Mucosa of gallbladder (tissue), 1 donor: ENCODE measurements around the gene ANAPC10. TPM values are rescaled to one million over a fixed set of nuclear protein-coding genes. Genes with fewer than 3 reads are reported as not detected.
"Not testable (repeated sequence)": the region's sequence is repeated elsewhere in the genome, so short reads cannot be mapped to it uniquely, and the experiment has no call there.

ENCODE experiments used
- DNase-seq: peaks from one replicate; pipeline ENCODE4 v3.0.0-alpha.2; 2020; ENCODE audit warnings: low spot score
- total RNA-seq: library from RNA; stranded (reverse); gene quantifications from one replicate; pipeline ENCODE4 v1.2.1, GENCODE V29; 2021
- donor health status: DM: no; HTN: no; CAD: no.

The ANAPC10 gene, protein sequence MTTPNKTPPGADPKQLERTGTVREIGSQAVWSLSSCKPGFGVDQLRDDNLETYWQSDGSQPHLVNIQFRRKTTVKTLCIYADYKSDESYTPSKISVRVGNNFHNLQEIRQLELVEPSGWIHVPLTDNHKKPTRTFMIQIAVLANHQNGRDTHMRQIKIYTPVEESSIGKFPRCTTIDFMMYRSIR
- total RNA-seq, result 13.6 TPM

DNA sequence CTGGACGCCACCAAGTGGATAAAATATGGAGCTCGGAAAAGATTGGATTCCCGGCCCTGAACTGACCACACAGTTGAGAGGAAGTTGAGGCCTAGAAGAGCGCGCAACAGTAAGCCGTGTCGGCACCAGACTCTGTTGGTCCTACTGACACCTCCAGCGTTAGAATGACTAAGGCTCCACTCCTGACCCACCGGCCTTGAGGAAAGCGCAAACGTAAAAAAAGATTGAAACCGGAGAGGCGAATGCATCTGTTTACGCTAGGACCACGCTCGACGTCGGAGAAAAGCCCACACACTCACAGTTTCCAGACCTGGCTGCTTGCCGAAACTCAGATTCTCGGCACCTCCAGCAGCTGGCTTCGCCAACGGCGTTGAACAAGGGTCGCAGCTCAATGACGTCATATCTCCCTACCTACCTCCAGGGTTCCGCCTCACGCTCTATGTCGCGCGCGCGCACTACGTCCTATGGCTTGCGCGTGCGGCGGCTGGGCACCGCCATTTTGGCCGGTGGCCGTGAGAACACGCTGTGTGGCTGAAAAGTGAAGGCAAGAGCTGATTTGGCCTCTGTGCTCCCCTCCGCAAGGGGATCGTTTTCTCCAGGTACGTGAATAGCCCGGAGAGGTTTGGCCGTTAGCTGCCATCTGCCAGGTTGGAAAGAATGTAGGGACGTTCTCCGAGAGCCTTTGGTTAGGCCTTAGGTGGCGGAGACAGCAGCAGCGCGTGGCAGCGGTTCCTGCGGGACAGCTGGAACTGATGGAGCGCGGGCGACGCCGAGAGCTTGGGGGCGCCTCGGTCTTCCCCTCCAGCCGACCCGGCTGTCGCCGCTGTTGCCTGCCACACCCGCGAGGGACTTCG lies at the start of gene ANAPC10, which contains the start of gene ABCE1:
TSS of gene ANAPC10 (minus strand) at position 376 of the 854 bp plus-strand sequence. CDS start 2,097 bp downstream, outside the sequence.
TSS of gene ABCE1 (plus strand) at position 491 of the 854 bp plus-strand sequence. CDS start 6,102 bp downstream, outside the sequence.
- peak; percentile 97 for DNase-seq

DNA sequence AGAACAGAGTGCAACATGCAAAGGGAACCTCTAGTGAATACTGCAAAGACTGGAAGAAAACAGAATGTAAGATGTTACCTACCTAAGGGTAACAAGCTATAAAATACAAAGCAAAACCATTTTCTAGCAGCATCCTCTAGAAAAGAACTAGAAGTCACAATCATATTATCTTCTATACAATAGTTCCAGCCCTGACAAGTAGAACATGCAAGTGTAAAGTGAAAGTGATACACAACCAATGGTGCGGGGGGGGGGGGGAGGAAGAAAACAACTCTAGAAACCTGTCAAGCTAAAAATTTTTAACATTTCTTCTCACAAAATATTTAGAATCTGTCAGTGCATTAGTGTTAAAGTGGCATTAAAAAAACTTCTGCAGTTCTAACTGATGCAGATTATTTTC lies 38.2 kb upstream of the ANAPC10 start:
- not testable (repeated sequence) for DNase-seq

DNA sequence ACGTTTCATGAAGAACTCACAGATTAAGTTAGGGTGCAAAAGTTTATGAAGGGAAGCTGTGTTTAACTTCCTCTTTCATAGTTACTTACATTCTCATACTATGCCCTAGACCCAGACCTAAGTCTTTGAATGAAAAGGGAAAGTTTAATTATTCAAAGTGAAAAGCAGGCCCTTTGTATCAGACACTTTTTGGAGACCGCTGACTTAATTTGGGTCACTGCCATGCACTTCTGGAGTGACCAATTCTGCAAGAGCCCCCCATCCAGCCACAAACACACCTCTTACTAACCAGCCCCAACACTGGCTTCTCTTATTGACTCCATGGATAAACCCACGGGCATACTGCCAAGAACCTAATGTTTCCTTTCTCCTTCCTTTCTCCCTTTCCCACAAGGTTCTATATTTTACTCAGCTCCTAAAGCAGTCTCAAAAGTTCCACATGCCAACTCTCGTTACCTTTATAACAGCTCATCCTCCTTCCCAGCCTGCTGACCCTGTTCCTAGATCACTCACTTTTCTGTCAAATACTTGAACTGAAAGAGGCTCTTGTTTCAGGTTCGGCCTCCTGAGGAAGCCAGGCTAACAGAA lies 34.6 kb upstream of the ANAPC10 start:
- DNase-seq, result no peak

DNA sequence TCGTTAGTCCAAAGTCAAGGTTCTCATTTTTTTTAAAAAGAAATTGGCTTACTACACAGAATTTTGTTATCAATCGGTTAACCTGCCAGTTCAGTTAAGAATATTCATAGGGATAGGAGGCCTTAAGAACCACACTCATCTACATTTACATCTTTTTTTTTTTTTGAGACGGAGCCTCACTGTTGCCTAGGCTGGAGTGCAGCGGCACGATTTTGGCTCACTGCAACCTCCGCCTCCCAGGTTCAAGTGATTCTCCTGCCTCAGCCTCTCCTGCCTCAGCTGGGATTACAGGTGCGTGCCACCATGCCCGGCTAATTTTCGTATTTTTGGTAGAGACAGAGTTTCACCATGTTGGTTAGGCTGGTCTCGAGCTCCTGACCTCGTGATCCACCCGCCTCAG lies 33.9 kb upstream of the ANAPC10 start:
- DNase-seq, result no peak

DNA sequence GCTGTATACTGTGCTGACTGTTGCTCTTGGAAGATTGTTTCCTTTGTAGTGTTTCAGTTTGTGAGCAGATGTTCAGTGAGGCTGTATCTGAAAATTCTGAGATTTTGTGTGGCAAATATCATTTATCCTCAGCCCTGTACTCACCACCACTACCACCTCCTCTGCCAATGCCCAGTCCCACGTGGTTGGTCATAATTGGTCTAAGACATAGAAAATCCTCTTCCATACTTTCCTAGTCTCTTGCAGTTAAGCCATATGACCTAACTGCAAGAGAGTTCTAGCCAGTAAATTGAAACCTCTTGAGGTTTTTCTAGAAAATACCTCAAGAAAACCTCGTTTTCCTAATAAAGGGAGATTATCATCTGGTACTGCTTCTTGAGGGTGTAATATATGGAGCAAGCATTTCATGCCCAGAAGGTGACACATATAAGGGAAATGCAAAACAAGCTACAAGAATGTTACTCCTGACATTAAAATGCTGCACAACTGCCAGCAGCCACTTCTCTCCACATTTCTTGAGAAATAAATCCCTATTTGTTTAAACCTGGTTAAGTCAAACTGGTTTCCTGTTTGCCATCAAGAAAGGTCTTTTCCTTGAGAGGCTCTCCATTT lies 32.9 kb upstream of the ANAPC10 start:
- DNase-seq, result no peak

DNA sequence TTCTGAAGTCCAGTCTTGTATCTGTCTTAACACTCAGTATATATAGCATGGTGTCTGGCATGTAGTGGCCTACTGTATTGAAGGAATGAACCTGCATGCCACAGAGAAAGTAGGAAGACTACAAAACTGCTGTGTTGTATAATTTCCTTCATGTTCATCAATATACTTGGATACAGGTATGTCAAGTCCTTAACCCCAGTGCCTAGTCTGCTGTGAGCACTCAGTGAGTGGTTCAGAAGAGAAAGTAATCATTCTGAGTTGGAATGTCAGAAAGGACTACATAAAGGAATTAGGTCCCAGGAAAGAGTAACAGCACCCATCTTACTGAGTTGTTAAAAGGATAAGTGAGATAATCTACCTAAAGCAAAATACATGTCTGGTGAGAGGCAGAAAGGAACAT lies 32.1 kb upstream of the ANAPC10 start:
- no peak for DNase-seq

DNA sequence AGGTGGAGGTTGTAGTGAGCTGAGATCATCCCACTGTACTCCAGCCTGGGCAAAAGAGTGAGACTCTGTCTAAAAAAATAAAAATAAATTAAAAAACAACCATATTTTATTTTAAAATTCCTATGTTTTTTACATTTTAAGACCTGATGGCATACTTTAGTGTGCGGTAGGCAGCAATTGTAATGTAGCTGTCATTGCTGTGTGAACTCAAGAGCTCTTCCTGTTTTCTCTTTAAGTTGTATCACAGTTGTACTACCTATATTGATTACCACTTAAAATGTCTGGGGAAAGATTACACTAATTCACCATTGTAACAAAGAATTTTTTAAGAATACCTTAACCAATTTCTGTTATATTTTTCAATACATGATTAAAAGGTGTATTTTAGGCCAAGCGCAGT lies 27.4 kb upstream of the ANAPC10 start:
- no peak for DNase-seq

DNA sequence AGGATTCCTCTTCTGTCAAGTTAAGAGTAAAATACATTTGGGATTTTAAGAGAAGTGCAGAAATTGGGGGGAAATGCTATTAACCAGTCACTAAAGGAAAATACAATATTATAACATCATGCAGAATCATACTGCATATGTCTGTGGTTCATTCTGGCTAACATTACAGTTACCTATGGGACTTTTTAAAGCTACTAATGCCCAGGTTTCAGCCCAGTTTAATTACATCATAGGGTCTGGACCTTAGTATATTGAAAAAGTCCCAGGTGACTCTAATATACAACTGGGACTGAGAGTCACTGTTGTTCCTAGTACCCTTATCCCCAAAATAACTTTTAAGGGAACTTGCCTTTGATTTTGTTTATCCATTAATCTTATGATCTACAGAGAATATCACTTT lies 10.1 kb upstream of the ANAPC10 start:
- DNase-seq, result no peak

DNA sequence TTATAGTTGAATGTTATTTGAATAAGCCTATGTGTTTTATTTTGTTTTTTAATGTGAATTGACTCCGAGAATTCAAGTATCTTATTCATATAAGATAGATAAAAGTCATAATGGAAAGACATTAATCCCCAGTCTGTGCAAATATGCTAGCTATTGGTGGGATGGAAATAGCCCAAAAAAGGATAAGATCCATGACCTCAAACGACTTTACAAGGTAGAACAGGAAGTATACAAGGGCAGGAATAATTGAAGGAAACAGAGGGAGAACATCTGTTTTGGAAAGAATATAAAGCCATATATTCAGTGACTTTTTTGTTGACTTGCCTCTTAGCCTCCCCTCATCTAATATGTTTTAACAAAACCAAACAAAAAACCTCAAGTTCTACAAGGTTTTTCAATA lies 9.1 kb upstream of the ANAPC10 start:
- DNase-seq, result no peak

DNA sequence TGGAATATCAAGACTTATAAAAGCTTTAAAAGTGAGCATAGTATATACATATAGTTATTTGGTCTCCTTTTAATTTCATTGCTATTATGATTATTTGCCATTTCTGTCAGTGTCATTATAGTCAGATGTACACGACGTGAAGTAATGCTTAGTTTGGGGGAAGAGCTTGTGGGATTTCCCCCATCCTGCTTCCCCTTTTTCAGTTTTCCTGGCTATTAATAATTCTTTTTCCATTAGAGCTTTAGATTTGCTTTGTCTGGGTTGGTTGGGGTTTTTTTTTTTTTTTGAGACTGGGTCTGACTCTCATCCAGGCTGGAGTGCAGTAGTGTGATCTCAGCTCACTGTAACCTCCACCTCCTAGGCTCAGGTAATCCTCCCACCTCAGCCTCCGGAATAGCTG lies 5.5 kb upstream of the ANAPC10 start:
- no peak for DNase-seq

DNA sequence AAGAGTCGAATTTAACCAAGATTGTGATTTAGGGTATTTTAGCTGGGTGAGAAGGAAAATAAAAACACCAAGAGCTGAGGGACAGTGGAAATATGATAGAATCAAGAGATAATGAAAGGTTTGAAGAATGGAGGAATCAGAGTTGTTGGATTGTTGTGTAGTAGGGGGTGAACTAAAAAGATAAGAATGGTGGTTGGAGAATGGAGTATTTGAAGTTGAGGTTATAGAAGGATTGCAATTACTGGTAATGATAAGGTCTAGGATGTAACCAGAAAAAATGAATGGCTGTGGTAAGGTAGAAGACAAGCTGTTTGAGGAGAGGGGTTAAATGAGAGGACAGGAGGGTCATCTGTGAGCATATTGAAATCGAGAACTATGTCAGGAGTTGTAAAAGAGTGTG lies 4.6 kb upstream of the ANAPC10 start:
- no peak for DNase-seq

DNA sequence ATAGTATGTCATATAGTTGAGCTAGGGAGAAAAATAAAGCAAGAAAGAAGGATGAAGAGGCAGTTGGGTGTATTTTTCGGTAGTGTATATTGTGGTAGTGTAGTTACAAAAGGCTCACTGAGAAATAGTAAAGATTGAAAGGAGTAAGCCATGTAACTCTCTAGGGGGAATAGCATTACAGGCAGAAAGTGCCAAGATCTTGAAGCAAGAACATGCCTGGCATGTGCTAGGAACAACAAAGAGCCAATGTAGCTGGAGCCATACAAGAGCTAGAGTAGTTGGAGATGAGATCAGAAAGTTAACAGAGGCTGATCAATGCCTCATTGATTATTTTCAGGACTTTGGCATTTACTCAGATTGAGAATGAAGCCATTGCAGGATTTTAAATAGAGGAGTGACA lies 3.1 kb upstream of the ANAPC10 start:
- DNase-seq, result no peak

DNA sequence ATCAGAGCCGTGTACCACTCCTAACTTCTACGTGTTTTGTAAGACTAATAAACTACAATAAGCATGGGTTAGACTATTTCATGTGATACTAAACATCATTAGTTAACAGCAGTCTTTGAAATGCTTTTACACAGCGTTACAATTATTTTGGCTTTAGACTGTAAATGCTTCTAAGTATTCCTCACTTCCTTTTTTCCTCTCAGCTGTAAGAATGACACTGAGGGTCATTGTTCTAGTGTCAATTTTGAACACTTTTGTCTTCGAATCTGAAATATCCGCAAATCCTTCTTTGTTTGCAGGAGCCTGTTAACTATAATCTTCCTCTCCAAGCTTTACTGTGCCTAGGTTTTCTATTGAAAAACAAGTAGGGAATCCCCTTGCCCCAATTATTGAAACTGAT lies 1.7 kb upstream of the ANAPC10 start:
- no peak for DNase-seq

DNA sequence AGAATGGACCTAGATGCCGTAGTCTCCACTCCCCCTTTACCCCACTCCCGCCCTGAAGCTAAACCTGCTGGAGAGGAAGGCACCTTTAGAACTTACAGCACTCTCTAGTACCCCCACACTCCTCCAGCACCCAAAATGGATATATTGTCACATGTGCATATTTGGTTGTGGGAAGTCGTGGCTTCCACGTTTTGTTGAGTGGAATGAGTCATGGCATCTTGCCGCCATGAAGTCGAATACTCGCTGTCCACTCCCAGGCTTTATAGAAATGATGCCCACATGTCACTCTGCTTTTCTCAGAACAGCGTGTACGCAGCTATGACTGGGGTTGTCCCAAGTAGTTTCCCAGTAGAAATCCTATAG lies 660 bp upstream of the ANAPC10 start:
- peak; percentile 26 for DNase-seq

DNA sequence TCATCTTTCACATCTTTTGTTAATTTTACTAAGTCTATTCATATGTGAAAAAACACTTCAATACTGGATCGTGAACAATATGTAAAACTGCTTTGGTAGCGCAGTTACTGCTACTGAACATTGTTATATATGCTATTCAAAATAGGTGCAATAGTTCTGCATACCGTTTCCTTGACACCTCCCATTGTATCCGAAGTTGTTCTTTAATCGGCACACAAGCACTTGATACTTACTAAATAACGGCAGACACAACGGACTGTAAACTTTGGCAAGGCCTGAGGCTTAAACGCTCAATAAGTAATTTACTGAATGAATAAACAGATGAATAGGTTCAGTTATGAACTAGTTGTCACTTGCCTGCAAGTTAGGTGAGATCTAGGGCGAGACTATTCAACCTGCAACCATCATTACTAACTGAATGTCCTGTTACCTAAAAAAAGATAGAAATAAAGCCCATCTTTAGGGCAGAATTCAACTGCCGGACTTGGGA lies 620 bp downstream of the ANAPC10 start:
- no peak for DNase-seq

DNA sequence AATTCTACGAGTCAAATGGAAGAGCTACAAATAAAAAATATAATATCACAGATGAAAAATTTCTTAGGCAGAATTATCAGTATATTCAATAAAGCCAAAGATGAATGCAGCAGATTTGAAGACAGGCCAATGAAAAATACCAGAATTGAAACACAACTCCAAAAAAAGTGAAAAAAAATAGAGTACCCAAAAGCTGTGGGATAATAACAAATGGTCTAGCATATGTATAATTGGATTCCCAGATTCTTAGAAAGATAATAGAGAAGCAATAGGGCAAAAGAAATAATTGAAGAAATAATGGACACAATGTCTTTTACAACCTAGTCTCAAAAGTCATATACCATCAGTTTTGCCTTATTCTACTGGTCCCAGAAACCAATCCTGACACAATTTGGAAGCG lies 4.4 kb downstream of the ANAPC10 start:
- no peak for DNase-seq

DNA sequence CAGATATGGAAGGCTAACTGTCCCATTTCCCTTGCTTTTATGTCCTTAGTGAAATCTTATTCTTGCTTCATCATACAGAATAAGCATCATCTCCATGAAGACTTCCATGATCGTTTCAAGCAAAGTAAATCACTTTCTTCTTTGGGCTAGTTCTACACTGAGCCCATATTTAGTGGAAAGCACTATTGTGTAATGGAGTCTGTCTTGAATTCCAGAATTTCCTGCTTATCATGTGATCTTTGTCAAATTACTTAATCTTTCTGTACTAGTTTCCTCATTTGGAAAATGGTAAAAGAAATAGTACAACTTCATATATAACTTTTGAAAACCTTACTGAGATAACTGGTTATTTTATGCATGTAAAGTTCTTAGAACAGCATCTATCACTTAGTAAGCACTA lies 7.6 kb downstream of the ANAPC10 start:
- DNase-seq, result no peak

DNA sequence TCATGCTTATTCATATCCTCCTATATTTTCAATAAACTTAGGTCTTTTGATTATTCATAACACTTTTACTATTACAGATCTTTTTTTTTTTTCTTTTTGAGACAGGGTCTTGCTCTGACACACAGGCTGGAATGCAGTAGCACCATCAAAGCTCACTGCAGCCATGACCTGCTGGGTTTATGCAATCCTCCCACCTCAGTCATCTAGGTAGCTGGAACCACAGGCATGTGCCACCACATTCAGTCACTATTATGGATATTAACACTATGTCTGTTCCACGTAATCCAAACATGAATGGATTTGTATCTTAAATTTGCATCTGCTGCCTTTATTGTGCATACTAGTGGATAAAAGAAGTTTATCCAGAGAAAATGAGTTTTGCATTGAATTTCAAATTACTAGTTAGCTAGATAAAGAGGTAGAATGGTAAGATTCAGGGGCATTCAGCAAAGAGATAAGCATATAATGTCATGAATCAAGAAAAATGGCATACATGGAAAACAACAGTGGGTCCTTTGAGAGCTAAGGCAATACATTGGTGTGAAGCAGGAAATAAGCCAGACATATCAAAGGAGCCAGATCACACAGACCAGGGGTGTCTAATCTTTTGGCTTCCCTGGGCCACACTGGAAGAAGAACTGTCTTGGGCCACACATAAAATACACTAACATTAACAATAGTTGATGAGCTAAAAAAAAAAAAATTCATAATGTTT lies 13.9 kb downstream of the ANAPC10 start:
- DNase-seq, result no peak

DNA sequence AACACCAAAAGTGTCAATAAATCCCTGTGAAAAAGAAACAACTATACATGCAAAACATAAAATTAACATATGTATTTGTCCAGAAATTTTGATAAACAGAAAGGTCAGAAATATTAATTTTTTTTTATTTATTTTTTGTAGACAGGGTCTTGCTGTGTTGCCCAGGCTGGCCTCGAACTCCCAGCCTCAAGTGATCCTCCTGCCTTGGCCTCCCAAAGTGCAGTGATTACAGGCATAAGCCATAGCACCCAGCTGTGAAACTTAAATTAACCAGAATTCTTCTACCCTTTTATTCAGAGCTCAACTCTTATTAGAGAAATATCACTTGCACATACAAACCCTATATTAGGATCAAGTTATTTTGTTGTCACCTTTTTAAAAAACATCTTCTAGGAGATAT lies 16.2 kb downstream of the ANAPC10 start:
- DNase-seq, result no peak

DNA sequence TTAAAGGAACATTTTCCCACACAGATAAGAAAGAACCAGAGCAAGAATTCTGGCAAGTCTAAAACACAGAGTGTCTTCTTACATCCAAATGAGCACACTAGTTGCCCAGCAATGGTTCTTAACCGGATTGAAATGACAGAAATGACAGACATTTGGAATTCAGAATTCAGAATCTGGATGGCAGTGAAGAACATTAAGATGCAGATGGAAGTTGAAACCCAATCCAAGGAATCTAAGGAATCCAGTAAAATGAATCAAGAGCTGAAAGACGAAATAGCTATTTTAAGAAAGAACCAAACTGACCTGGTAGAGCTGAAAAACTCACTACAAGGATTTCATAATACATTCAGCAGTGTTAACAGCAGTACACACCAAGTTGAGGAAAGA lies 21.5 kb downstream of the ANAPC10 start:
- no peak for DNase-seq

DNA sequence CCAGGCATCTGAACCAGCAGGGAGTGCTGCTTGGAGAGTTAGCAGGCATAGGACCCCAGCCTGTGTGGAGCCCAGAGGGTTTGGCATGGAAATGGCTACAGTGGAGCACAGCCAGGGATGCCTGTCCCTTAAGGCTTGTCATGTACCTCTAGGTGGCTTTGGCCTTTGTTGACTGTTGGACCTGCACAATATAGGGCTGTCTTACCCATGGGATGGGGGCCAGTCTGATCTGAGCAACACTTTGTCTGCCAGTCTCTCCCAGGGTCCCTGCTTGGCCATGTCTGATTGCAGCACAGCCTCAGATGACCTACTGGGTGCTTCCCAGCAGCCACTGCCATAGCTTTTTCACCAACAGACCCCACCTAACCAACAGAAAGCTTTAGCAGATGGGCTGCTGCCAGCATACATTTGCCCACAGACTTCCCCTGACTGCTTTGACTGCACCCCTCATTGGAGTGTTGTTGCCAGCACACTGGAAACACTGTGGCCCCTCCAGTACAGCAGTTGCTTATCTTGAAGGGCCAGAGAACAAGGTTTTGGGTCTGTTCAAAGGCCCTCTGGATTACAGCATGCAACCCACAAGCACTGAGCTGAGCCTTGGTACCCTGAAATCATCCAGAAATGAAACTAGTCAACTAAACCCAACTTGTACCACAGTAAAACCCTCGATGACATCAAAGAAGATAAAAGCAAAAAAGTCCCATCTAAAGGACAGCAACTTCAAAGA lies 22.1 kb downstream of the ANAPC10 start:
- DNase-seq, result no peak
